ENCODE results near the gene DHH.

The DHH gene

GRCh38 chr12:49050507-49051372 is 43.9 kb downstream of the DHH start:
- DNase-seq (ENCODE audit: low read depth in 2 of 2) = no peak

DNA sequence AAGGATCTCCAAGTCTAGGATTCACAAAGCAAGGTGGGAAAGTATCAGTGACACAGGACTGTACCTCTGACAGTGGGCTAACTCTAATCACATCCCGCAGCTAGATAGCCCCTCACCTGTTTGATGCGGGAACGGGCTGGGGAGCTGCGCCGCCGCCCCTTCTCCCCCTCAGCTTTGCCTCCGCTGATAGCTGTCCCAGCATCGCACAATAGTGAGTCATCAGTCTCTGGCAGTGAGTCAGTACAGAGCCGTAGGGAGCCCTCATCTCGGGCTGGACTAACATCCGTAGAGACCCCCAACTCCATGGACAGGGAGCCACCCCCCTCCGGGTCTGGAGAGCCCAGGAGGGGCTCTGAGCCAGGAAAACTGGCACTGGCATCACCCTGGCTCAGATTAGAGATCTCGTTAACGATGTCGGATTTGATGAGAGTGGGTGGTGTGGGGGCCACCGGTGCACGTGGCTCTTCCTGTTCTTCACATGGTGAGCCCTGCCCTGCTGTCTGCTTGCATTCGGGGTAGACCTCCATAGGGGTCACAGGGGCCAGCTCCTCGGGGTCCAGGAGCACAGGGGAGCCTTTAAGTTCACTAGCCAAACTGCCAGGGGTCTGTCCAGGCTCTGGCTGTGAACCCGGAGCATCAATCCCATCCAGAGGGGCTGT is 44.9 kb downstream of the DHH start:
- no peak for DNase-seq (ENCODE audit: low read depth in 2 of 2)

DNA sequence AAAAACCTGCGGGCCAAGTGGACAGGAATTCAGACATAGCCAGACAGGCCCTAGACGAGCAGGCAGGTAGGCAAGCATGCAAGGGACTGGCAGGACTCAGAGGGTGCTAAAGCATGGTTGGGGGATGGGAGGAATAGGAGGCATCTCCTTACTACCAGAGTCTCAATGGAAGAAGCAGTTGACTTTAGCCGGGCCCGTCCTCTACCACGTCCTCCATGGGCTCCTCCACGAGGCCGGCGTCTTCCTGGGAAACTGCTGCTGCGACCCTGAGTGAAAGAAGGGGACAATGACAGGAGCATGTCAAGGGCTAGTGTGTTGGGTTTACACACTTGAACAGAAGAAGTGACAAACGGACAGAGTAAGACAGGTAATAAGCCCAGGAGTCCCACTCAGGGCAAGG is 45.6 kb downstream of the DHH start:
- no peak for DNase-seq (ENCODE audit: low read depth in 2 of 2)

DNA sequence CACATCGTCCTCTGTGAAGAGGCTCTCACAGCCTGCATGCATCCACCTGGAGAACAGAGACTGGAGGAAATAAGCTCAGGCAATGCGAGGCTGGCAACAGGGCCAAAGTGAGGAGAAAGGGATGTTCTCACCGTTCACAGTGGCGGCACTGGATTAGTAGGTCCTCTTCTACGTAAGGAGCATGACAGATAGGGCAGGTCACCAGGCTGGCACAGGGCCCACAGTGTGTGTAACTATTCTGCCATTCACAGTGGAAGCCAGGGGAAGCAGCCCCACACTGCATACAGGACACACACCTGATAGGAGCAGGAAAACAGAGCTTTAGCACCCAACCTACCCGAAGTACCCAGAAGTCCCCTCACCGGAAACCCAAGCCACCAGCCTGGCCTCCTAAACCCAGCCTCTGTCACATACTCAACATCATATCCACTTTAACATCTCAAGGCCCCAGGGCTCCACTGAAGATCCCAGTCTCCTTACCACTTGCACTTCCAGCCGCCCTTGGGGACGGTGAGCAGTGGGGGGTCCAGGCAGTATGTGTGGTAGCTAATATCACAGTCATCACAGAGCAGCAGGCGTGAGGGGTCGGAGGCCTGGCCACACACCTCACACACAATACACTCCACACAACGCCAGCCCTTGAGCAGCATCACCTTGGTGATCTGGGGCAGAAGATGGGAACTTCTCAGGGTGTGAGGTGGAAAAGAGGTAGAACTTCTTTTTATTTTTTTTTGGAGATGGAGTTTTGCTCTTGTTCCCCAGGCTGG is 48.3 kb downstream of the DHH start:
- no peak for DNase-seq (ENCODE audit: low read depth in 2 of 2)

DNA sequence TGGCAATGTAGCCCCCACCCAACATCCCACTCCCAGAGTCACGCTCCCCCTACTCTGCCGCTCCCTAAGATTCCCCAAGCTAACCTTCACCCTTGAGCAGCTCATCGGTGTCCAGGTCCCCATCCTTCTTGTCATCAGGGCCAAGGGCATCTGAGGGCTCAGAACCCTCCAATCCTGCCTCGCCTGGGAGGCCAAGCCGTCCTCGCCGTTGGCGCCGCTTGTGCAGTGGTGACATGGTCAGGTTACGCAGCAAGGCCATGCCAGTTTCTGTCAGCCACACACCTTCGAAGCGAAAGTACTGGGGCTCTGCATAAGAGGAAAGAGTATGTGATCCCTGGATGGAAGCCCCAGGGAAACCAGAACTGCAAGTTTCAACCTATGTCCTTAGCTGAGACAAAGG is 49.9 kb downstream of the DHH start:
- no peak for DNase-seq (ENCODE audit: low read depth in 2 of 2)

- DNase-seq (ENCODE audit: low read depth in 2 of 2) = peak; percentile 57 to 61
Measured at GRCh38 chr12:49043856-49044258, 50.7 kb downstream of the DHH start.

DNA sequence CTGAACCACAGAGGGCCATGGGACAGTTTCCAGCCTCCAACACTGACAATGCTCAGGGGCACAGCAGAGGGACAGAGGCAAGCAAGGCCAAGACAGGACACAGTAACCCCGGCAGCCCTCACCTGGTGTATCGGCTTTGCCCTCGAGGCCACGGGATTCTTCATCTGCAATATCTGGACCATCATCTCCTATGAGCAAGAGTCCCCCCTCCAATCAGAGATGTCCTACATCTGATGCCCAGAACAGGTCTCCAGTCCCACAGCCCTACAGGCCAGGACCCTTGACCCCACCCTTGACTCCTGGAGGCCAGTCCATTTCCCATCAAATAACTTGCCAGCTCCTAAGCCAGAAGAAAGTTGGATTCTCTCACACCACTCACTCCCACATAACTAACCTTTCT is 51.4 kb downstream of the DHH start:
- no peak for DNase-seq (ENCODE audit: low read depth in 2 of 2)

DNA sequence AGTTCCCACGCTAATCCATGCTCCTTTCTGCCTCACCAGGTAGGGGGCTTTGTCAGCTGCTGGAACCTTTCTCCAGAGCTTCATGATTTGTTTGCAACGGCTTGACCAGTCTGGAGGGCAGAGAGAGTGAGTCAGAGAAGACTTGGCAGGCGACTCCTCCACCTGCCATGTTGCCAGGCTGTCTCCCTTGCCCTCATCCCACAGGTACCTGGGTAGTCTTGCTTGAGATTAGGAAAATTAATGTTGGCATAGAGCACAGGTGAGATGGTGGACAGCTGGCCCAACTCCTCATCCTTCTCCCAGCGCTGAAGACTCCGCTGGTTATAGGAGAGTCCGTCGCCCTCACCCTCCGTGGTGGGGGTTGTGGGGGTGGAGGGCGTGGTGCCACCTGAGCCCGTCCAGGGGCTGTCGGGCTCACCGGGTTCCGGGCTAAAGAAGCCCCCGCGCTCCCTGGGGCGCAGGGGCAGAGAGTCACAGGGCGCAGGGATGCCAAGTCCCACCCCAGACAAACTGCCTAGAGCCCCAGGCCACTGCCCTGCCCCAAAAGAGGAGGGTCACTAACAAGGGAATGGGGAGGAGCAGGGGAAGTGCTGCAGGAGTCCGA is 52.6 kb downstream of the DHH start:
- no peak for DNase-seq (ENCODE audit: low read depth in 2 of 2)

DNA sequence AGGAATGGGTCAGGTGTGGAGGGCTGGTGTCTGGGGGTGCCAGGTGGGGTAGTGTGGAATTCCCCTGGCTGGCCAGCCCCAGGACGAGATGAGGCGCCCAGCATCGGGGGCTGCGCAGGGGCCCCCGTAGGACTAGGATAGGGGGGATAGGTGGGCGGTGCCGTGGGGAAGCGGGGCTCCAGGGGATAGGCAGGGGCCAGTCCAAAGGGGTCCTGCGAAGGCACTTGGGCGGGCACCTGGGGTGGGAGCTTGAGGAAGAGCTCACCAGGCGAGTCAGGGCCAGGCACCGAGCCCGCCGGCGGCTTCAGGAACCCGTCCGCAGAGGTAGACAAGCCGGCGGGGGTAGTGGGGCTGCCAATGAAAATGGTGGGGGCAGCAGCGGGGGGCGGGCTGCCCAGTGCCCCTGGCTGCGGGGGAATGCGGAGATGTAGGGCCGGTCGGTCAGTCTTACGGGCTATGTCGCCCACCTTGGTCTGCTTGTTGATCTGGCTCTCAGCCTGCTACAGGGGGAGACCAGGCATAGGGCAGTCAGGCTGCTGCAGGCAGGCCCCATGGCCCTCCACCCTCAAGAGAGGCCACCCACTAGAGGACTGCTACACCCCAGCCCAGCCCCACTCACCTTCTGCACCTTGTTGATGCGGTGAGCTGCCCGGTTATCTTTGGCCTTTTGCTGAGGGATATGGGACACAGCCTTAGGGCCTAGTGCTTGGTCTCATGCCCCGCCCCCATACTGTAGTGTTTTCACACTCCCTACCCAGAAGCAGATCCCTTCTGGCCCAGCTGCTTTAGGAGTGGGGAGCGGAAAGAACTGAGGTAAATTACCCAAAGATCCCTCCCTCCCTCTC is 53.3 kb downstream of the DHH start:
- no peak for DNase-seq (ENCODE audit: low read depth in 2 of 2)

- no peak for DNase-seq (ENCODE audit: low read depth in 2 of 2)
Measured at GRCh38 chr12:49040364-49040855, 54.2 kb downstream of the DHH start.

DNA sequence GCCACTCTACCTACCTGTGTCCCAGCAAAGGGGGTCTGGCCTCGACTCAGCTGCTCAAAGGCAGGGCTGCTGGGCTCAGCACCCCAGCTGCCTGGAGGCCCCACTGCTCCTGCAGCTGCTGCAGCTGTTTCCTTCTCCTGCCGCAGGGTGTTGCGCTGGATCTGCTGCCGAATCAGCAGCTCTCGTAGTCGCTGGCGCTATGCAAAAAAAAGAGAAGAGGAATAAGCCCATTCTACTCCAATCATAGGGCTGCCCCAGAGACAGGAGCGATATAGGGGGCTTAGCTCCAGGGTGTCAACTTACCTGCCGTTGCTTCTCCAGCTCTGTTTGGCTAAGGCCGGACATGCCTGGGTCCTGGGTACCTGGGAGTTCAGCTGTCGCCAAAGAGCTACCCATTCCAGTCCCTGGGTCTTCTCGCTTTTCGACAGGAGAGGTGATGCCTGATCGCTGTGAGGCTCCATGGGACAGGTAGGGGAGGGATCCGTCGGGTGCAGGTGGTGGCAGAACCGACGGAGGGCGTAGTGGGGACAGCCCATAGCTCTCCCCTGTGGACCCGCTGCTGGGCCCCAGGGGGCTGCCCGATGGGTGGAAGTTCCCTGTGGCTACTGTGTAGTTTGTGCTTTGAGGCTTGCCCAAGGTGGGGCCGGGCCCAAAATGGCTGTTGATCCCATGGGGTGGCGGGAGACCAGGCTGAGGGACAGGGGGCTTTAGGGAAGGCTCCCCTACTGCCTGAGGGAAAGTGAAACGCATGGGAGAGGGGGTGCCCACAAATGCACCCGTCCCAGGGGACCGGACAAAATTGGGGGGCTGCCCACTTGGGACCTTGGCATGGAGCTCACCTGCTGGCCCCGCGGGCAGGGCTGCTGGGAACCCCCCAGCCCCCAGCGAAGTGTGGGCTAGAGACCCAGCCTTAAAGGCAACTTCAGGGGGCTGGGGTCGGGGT is 54.9 kb downstream of the DHH start:
- no peak for DNase-seq (ENCODE audit: low read depth in 2 of 2)

GRCh38 chr12:49038291-49038955 is 56.2 kb downstream of the DHH start:
- no peak for DNase-seq (ENCODE audit: low read depth in 2 of 2)

DNA sequence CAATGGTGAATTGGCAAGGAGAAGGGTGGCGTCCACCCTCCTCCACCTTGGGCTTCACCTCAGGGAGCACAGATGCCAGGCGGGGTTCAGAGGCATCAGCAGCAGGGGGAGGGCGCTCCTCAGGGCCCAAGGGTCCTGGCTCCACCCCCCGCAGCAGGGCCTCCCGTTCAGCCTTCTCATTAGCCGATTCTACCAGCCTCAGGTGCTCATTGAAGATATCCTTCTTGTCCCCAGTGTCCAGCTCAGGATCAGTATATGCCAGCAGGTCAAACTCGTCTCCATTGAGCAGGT is 56.7 kb downstream of the DHH start:
- no peak for DNase-seq (ENCODE audit: low read depth in 2 of 2)

GRCh38 chr12:49037111-49037946 is 57.3 kb downstream of the DHH start:
- DNase-seq (ENCODE audit: low read depth in 2 of 2) = no peak

Measured in stimulated activated CD4-positive, alpha-beta T cell treated with anti-CD3 and anti-CD28 coated beads, Interleukin-1b, Interleukin-23, amount 100 ng/mL, for 1 hour (primary cell).